Pancreas (tissue), 10 donors: ENCODE results near the gene CORO7. TPM values are rescaled to one million over a fixed set of nuclear protein-coding genes. Genes with fewer than 3 reads are reported as not detected.
A peak's percentile ranks its signal among the peaks of the same experiment; 100 is the strongest.

Source experiments
- ATAC-seq, 4 donors: fragments of 200-7000 bp; cut with Tn5 transposase; one replicate each; pipeline versions ENCODE4 v1.8.0 to v1.9.1; 2020; ENCODE audit warnings: mild to moderate bottlenecking in 4 of 4, moderate library complexity in 4 of 4
- DNase-seq, 6 donors: peaks; one replicate each; pipeline ENCODE4 v3.0.0-alpha.2; 2020
- FAIRE-seq: peaks from 2 replicates; lab custom pipeline; 2012; peaks lifted over from hg19 to GRCh38; lab: Jason Lieb, UNC
- H3K27ac ChIP-seq, 4 donors: fragments of 200-600 bp; sonication (generic); 1 replicate in 3 of 4; 2 replicates in 1 of 4; pipeline versions ENCODE4 v1.5.0 to v1.8.0; 2020
- H3K27me3 ChIP-seq, 4 donors: fragments of 200-600 bp; one replicate each; pipeline ENCODE4 v1.8.0; 2021
- H3K36me3 ChIP-seq, 3 donors: fragments of 200-600 bp; sonication (generic) in 1 of 3; one replicate each; pipeline versions ENCODE4 v1.5.0 to v1.8.0; 2020 to 2021
- H3K4me1 ChIP-seq, 3 donors: fragments of 200-600 bp; one replicate each; pipeline ENCODE4 v1.8.0; 2021
- H3K4me3 ChIP-seq, 4 donors: fragments of 200-600 bp; sonication (generic) in 2 of 4; one replicate each; pipeline versions ENCODE4 v1.5.0 to v1.8.0; 2020 to 2021
- H3K9me3 ChIP-seq, 4 donors: fragments of 200-600 bp; one replicate each; pipeline ENCODE4 v1.8.0; 2021
- CTCF ChIP-seq, 4 donors: fragments of 200-600 bp; sonication (generic) in 3 of 4; IDR thresholded peaks; one replicate each; pipeline versions ENCODE4 v1.5.0 to v1.8.0; 2021; ENCODE audit warnings: antibody characterized with exemption in 4 of 4
- WGBS, 2 donors: extraction: QIAGEN DNeasy Blood & Tissue Kit; methylation state at CpG; one replicate each; pipeline ENCODE4 v1.1.7; 2013; 5-methylcytosine and 5-hydroxymethylcytosine counted together
- intact Hi-C, 3 donors: fragments of 100-400 bp; cut with DNase I; formaldehyde crosslinking; loops; one replicate each; pipeline versions ENCODE4 v1.11.1 to v1.14.2; 2022
- polyA plus RNA-seq, 2 donors: library from polyadenylated mRNA; stranded (reverse); fragments of 200-250 nt; gene quantifications; one replicate each; pipeline ENCODE4 v1.2.3, GENCODE V29; 2013
- total RNA-seq, 6 donors: library from RNA; stranded (reverse); fragmentation: NEBNext Ultra II Directional in 4 of 6; extraction: Animal tissue kit (Norgen Biotek cat#: 25700) in 4 of 6; gene quantifications; one replicate each; pipeline versions ENCODE4 v1.2.1 to v1.2.4, GENCODE V29; 2021 to 2023
- donor health status: healthy with polysubstance abuse.
- donor health status: DM: no; HTN: no; CAD: no; lungs with moderate emphysema.
- donor health status: DM: no; HTN: no; CAD: no.
- donor health status: control.
- donor health status: control.
- donor health status: Bipolar disorder and iron deficiency.
- donor health status: DM: yes; HTN: yes; CAD: no.
- donor health status: DM: no; HTN: no; CAD: no.
- donor health status: DM: no; HTN: no; CAD: no.
- donor health status: DM: yes; HTN: yes; CAD: no.

CORO7 gene
- total and polyA plus RNA-seq, 8 donors = 8.4 to 29.6 (median 18.7) TPM

GRCh38 chr16:4342866-4343744, 73.3 kb downstream of the CORO7 start:
- Histone ChIP-seq H3K9me3 (no peaks in the 10 kb centered on the region), H3K4me3 (no peak overlapping the region), H3K27me3 (no peaks in the 10 kb centered on the region), H3K27ac (no peak overlapping the region), H3K36me3 (peaks cover 0 to 2% (median 0%) of the 10 kb centered on the region in 3 donors), H3K4me1 (peaks cover 9 to 22% (median 10%) of the 10 kb centered on the region in 3 donors)
- intact Hi-C loops = no loop called here
- FAIRE-seq = no peak
- ATAC-seq = no peak
- WGBS, 2 donors = 85 to 90% methylated on average over 21 of the region's 21 CpGs
- DNase-seq = no peak
- no peak for TF ChIP-seq CTCF (IDR thresholded peaks at IDR 0.05)

DNA sequence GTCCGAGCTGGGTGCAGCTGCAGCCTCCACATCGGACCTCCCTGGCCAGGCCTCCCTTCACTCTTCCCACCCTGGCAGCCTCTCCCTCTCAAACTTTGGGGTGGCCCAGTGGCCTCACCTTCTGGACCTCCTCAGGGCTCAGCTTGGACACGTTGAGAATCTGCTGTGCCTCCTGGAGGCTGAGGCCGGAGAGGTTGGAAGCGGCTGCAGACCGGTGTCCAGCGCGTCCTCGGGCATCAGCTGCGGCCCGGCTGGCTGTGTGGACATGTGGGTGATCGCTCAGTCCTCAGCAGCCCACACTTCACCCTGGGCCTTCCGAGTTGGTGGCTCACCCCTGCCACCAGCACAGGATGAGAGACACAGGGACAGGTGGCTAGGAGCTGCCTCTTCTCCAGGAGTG, 75.1 kb downstream of the CORO7 start:
- no peak for DNase-seq
- ATAC-seq = no peak
- H3K4me1 ChIP-seq = peaks cover 7 to 14% (median 9%) of the 10 kb centered on the region in 3 donors
- no peak overlapping the region for H3K27ac ChIP-seq
- H3K9me3 ChIP-seq = no peaks in the 10 kb centered on the region
- no peak for TF ChIP-seq CTCF (IDR thresholded peaks at IDR 0.05)
- no peak for FAIRE-seq
- no peaks in the 10 kb centered on the region for H3K27me3 ChIP-seq
- H3K4me3 ChIP-seq = no peak overlapping the region
- peaks cover 0 to 19% (median 0%) of the 10 kb centered on the region in 3 donors for H3K36me3 ChIP-seq
- whole genome bisulfite sequencing, 2 donors = 93 to 97% methylated on average over 13 of the region's 13 CpGs
- intact Hi-C loops = no loop called here

DNA sequence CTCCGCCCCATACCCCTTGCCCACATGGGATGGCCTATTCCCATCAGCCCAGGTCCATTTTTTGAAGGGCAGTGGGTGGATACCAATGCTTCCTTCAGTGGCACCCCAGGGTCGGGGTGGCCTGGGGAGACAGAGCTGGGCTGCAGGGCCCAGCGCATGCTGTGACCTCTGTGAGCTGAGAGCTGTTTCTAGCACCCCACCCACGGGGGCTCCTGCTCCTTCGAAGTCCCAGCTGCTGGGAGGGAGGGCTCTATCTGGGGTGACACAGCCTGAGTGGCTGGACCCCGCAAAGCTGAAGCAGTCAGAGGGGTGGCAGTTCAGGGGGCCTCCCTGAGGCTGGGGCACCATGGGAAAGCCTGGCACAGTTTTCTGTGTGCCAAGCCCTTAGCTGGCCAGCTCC, 76.0 kb downstream of the CORO7 start:
- no peak for TF ChIP-seq CTCF (IDR thresholded peaks at IDR 0.05)
- intact Hi-C loops = no loop called here
- Histone ChIP-seq H3K4me3 (no peak overlapping the region), H3K4me1 (peaks cover under 1 to 6% (median 1%) of the 10 kb centered on the region in 3 donors), H3K27ac (no peak overlapping the region), H3K36me3 (peaks cover 0 to 19% (median 0%) of the 10 kb centered on the region in 3 donors), H3K27me3 (no peaks in the 10 kb centered on the region), H3K9me3 (no peaks in the 10 kb centered on the region)
- DNase-seq (no peak), ATAC-seq (no peak), FAIRE-seq (no peak)
- WGBS, 2 donors = 92 to 97% methylated on average over 6 of the region's 6 CpGs

DNA sequence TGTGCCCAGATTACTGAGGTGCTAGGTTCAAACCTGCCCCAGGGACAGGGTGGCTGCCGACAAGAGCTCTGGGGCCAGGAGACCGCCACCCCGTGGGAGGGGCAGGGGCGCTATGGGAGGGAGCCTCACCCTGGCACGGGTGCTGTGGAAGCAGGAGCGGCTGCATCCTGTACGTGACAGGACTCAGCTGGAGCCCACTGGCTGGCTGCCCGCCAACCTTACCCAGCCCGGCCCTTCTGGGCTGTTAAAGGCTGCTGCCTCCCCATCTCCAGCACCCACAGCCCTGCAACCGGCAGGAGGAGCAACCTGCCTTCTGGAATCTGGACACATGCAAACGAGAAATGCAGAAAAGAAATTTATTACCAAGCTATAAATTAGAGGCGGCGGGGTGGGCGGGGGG, 76.5 kb downstream of the CORO7 start:
- H3K9me3 ChIP-seq = no peaks in the 10 kb centered on the region
- no peaks in the 10 kb centered on the region for H3K27me3 ChIP-seq
- peak in 2 of 4 donors; percentile 6 to 8 for ATAC-seq
- peaks cover 0 to 19% (median 0%) of the 10 kb centered on the region in 3 donors for H3K36me3 ChIP-seq
- FAIRE-seq = no peak
- WGBS, 2 donors = 64 to 76% methylated on average over 14 of the region's 14 CpGs
- no peak for TF ChIP-seq CTCF (IDR thresholded peaks at IDR 0.05)
- H3K4me3 ChIP-seq = no peak overlapping the region
- peaks cover 0 to under 1% (median 0%) of the 10 kb centered on the region in 3 donors for H3K4me1 ChIP-seq
- H3K27ac ChIP-seq = no peak overlapping the region
- intact Hi-C loops = loop anchor here in 2 of 3 donors (5.0 to 10.0 kb wide), 2 partner anchors 55 to 133 kb away; no protein-coding TSS in a partner anchor
- DNase-seq = peak in 3 of 6 donors; percentile 60 to 80 (median 64)
